HG03025 (cell line): ENCODE measurements around the gene ANKHD1.

ENCODE experiments used
- ATAC-seq: cut with Tn5 transposase; IDR thresholded peaks from one replicate; pipeline ENCODE4 v1.9.1; 2021; ENCODE audit warnings: mild to moderate bottlenecking, moderate library complexity; ENCODE audit not compliant: unreplicated experiment, low FRiP score

The ANKHD1 gene

GRCh38 chr5:140367256-140368013 lies 34.2 kb upstream of the ANKHD1 start:
- no peak for ATAC-seq

- ATAC-seq = no peak
Measured at GRCh38 chr5:140371356-140372151, 30.1 kb upstream of the ANKHD1 start.

- no peak for ATAC-seq
Measured at GRCh38 chr5:140372971-140373487, 28.6 kb upstream of the ANKHD1 start.

- ATAC-seq = no peak
Measured at GRCh38 chr5:140381351-140381750, 20.3 kb upstream of the ANKHD1 start.

- no peak for ATAC-seq
Measured at GRCh38 chr5:140381972-140382371, 19.7 kb upstream of the ANKHD1 start.

- ATAC-seq = no peak
Measured at GRCh38 chr5:140382866-140383265, 18.8 kb upstream of the ANKHD1 start.

GRCh38 chr5:140383300-140383699 lies 18.3 kb upstream of the ANKHD1 start:
- ATAC-seq = no peak

- no peak for ATAC-seq
Measured at GRCh38 chr5:140388052-140388451, 13.6 kb upstream of the ANKHD1 start.

GRCh38 chr5:140391312-140391711 lies 10.3 kb upstream of the ANKHD1 start:
- no peak for ATAC-seq

- ATAC-seq = no peak
Measured at GRCh38 chr5:140391732-140392131, 9.9 kb upstream of the ANKHD1 start.

GRCh38 chr5:140393738-140394137 lies 7.9 kb upstream of the ANKHD1 start:
- ATAC-seq = no peak

- no peak for ATAC-seq
Measured at GRCh38 chr5:140398379-140398811, 3.2 kb upstream of the ANKHD1 start.

GRCh38 chr5:140399979-140400729 lies 1.5 kb upstream of the ANKHD1 start:
- ATAC-seq = peak; percentile 0

GRCh38 chr5:140400730-140401361 lies 787 bp upstream of the ANKHD1 start:
- peak; percentile 65 for ATAC-seq

GRCh38 chr5:140402258-140403074 lies 833 bp downstream of the ANKHD1 start:
- ATAC-seq = no peak

GRCh38 chr5:140403613-140404012 lies 2.0 kb downstream of the ANKHD1 start:
- no peak for ATAC-seq

- no peak for ATAC-seq
Measured at GRCh38 chr5:140408750-140409241, 7.2 kb downstream of the ANKHD1 start.

- no peak for ATAC-seq
Measured at GRCh38 chr5:140413230-140413629, 11.6 kb downstream of the ANKHD1 start.

GRCh38 chr5:140417235-140417634 lies 15.6 kb downstream of the ANKHD1 start:
- ATAC-seq = no peak
